Smooth muscle cell of the umbilical artery (primary cell): ENCODE data around the gene DHPS. TPM values are rescaled to one million over a fixed set of nuclear protein-coding genes. Genes with fewer than 3 reads are reported as not detected.

Source experiments
- total RNA-seq: library from RNA; depleted of rRNA; stranded (reverse); fragments of >200 nt; gene quantifications from 2 replicates; pipeline ENCODE4 v1.2.3, GENCODE V29; 2014

The DHPS gene
- 43.8 and 51.4 TPM in 2 replicates for total RNA-seq

DNA sequence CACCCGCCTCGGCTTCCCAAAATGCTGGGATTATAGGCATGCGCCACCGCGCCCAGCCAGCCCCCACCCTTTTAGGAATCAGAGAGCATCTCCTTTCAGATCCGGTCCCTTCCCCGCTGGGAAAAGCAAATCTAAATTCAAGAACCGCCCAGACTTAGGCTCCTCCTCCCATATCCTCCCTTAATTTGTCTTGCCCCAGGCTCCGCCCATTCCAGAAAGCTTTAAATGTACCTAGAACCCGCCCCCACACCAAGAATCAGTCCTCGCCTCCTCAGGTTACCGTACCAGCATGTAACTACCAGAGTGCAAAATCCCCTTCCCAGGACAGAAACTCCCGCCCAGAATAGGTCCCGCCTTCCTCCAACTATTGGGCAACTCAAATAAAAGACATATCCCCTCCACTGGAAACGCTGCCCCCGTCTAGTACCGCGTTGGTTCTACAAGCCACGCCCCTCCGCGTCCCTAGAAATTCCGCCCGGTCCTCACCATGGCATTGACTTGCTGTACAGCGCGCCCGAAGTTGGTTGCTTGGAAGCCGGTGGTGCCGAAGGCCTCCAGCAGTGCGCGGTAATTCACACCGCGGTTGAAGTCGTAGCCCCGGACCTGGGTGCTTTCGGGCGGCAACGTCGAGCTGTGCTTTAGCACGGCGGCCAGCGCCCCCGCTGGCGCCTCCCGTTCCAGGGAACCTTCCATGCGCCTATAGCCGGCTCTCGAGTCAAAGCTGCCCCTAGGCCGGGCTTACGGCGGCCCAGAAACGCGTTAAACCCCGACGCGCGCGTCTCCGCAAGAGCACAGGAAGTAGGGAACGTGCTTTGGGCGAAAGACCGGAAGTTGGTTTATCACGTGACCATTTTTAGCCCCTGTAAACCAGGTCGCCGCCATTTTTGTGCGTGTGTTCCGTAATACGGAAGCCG is at the start of gene DHPS:
DHPS (minus strand) TSS at position 807 of the 914 bp plus-strand sequence; CDS start at position 693, 114 bp downstream.

DNA sequence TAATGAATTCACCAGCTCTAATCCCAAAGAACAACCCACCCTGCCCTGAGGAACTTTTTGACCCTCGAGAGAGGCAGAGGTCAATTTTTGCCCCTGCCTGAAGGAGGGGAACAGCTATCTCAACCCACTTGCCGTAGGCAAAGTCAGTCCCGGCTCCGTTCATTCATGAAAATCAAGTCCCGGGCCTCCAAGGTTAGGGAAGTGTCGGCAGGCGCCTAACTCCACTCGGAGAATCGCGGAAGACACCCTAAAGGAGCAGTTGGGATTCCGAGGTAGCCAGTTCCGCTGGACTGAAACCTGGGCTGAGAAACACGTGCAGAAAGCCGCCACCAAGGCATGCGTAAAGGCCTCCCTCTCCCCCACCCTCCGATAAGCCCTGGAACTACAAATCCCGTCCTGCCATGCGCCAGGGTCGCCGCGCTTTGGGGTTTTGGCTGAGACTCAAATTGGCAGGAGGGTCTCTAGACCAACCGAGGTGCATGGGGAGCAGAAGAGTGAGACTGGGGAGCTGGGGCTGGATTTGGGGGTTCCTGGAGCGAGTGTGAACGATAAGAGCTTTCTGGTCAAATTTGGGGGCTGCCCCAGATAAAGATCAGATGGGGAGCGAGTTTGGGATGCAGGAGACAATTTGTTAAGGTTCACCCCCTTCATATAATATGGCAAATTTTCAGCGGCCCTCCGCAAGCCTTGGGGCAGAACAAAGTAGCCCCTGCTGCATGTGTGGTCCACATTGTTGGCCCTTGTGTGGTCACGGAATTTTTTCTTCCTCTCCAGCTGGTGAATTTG is 42.2 kb upstream of the DHPS start, which contains the start of gene TNPO2:
TNPO2 (minus strand) TSS at position 292 of the 786 bp plus-strand sequence. CDS start 2,955 bp downstream, outside the sequence.

DNA sequence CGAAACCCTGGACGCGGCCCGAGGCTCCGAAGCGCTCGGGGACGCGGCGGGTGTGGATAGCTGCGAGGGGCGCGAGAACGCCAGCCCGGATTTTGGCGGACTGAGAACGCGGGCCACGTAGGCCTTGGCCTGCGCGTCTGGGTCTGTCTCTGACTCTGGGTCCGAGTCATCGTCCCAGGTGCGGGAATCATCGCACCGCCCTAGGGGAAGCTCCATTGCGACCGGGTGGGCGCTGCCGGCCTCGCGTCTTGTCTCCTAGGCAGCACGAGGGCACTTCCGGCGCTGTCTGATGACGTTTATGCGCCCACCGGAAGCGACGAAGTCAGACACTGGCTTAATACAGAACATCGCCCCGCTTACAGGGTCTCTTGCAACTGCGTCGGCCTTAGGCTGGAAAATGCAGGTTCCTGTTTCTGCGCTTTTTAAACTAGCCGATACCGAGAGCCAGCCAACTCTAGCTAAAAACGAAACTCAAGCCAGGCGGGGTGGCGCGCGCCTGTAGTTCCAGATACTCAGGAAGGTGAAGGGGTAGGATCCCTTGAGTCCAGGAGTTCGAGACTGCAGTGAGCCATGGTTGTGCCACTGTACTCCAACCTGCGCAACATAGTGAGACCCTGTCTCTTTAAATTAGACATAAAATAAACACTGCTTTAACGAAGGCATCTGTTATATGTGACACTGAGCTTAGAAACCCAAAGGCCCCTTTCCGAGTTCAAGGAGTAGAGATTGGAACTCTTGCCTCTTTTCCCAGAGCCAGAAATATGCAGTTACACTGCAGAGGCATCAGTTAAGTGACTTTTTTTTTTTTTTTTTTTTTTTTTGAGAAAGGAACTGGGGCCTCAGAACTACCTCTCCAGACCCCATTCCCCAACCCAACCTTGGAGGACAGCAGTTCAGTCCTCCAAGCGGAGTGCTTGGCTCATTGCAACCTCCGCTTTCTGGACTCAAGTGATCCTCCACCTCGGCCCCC is 15.0 kb upstream of the DHPS start, which contains the start of gene FBXW9:
FBXW9 (minus strand) TSS at position 266 of the 970 bp plus-strand sequence; CDS start at position 216, 50 bp downstream.

DNA sequence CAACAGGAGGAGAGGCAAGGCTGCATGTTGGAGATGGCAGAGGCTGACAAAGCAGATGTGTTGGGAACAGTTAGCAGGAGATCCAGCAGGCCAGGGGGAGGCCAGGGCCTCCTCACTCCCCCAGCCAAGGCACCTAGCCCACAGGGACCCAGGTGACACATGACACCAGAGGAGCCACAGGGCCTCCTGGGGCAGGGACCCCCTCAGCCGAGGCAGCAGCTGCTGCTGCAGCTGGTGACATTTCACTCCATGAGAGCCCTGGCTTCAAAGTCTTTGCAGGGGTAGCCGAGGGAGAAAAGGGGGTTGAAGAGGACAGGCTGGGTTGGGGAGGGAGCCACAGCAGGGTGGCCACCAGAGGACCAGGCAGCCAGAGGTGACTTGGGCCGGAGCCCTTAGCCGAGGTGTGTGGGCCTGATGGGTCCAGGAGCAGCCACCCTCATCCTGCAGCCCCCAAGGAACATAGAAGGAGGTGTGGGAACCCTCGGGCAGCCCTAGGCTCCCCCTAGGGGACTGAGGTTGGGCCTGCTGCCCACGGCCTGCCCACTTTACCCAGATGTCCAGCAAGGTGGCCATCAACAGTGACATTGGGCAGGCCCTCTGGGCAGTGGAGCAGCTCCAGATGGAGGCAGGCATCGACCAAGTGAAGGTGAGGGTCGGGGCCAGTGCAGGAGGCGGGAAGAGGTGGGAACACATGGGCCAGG is 6.0 kb upstream of the DHPS start, which contains the start of gene GNG14:
GNG14 (plus strand) TSS at position 503 of the 701 bp plus-strand sequence; CDS start at position 554, 51 bp downstream.

DNA sequence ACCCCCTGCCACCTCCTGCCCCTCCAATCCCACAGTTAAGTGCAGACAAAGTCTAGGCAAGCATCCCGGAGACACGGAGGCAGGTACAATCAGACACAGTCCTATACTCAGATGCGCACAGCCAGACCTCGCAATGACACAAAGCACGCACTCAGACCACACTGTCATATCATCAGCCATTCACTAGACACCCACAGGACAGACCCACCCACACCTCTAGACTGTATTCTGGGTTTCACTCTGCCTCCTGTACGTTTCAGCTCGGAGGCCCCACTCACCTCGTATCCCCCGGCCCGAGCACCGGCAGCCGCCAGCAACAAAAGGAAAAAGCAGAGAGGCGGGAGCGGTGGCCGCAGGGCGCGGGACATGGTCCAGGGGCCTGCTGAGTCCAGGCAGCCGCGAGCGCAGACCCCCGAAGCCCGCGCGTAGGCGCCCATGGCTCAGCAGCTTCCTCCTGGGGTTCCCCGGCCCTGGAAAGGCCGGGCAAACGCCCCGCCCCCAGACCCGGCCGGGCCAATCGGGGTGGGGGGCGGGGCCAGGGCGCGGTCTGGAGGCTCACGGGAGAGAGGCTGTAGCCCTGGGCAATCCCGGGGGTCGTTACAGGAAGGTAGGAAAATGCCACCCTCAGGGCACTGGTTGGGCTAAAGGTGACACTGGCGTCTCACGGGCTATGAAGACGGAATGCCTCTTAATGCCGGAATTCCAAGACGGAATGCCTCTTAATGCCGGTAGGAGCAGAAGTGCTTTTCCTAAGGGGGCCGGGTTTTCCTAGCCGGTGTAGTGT is 15.2 kb downstream of the DHPS start, which contains the start of the genes MAN2B1 and WDR83:
MAN2B1 (minus strand) TSS at position 478 of the 784 bp plus-strand sequence; CDS start at position 437, 41 bp downstream.
WDR83 (plus strand) TSS at position 543 of the 784 bp plus-strand sequence. CDS start 2,984 bp downstream, outside the sequence.

Other genes with a start within 250 kb of the DHPS start
- 1.8 and 3.8 TPM in 2 replicates for gene ZNF443, start 240.9 kb downstream of the DHPS start, total RNA-seq
- 2.9 and 4.8 TPM in 2 replicates for gene ZNF709, start 197.1 kb downstream of the DHPS start, total RNA-seq
- 7.5 and 8.9 TPM in 2 replicates for gene ZNF564, start 130.4 kb downstream of the DHPS start, total RNA-seq
- gene ZNF490, start 71.1 kb downstream of the DHPS start, total RNA-seq: 11.6 and 12.3 TPM in 2 replicates
- gene ZNF791, start 71.0 kb downstream of the DHPS start, total RNA-seq: 14.0 and 16.8 TPM in 2 replicates
- 41.3 and 47.9 TPM in 2 replicates for gene MAN2B1, start 15.1 kb downstream of the DHPS start, total RNA-seq
- gene WDR83, start 15.1 kb downstream of the DHPS start, total RNA-seq: 10.2 and 10.7 TPM in 2 replicates
- not detected in 2 replicates for gene GNG14, start 6.1 kb upstream of the DHPS start, total RNA-seq
- 4.6 and 4.8 TPM in 2 replicates for gene FBXW9, start 14.8 kb upstream of the DHPS start, total RNA-seq
- gene TNPO2, start 42.1 kb upstream of the DHPS start, total RNA-seq: 35.6 and 65.1 TPM in 2 replicates
- gene TRIR, start 52.8 kb upstream of the DHPS start, total RNA-seq: 82.2 and 89.1 TPM in 2 replicates
- gene GET3, start 55.6 kb upstream of the DHPS start, total RNA-seq: 51.1 and 61.2 TPM in 2 replicates
- gene BEST2, start 69.9 kb upstream of the DHPS start, total RNA-seq: not detected in 2 replicates
- gene HOOK2, start 93.7 kb upstream of the DHPS start, total RNA-seq: 12.5 and 19.4 TPM in 2 replicates
- 60.2 and 68.0 TPM in 2 replicates for gene JUNB, start 109.6 kb upstream of the DHPS start, total RNA-seq
- 184 and 256 TPM in 2 replicates for gene PRDX2, start 119.9 kb upstream of the DHPS start, total RNA-seq
- gene THSD8, start 120.2 kb upstream of the DHPS start, total RNA-seq: not detected in 2 replicates
- gene RNASEH2A, start 124.7 kb upstream of the DHPS start, total RNA-seq: 7.1 and 23.5 TPM in 2 replicates
- not detected in 2 replicates for gene RTBDN, start 152.7 kb upstream of the DHPS start, total RNA-seq
- gene MAST1, start 156.6 kb upstream of the DHPS start, total RNA-seq: 0.28 TPM in 1 of 2 replicates, not detected in the other
- gene DNASE2, start 199.6 kb upstream of the DHPS start, total RNA-seq: 22.2 and 48.1 TPM in 2 replicates
- not detected in 2 replicates for gene KLF1, start 205.3 kb upstream of the DHPS start, total RNA-seq
- 23.7 and 43.4 TPM in 2 replicates for gene GCDH, start 209.3 kb upstream of the DHPS start, total RNA-seq
- not detected in 2 replicates for gene SYCE2, start 237.4 kb upstream of the DHPS start, total RNA-seq